DOHH2 (cell line): ENCODE data around the gene PPIAL4G.
"Not testable (repeated sequence)": the region's sequence is repeated elsewhere in the genome, so short reads cannot be mapped to it uniquely, and the experiment has no call there.

ENCODE experiments used
- CTCF ChIP-seq: fragments of 200-600 bp; sonication (generic); IDR thresholded peaks from one replicate; pipeline ENCODE4 v1.5.1; 2014; ENCODE audit warnings: antibody characterized with exemption, mild to moderate bottlenecking, low read depth, low read length; ENCODE audit not compliant: poor library complexity, severe bottlenecking
- EZH2phosphoT487 ChIP-seq: fragments of 200-600 bp; sonication (generic); IDR thresholded peaks from 2 replicates; pipeline ENCODE4 v1.6.1; 2017; ENCODE audit warnings: borderline replicate concordance, mild to moderate bottlenecking, antibody characterized with exemption, low read length, moderate library complexity, mixed read lengths

GRCh38 chr1:148523205-148524144, 40.4 kb upstream of the PPIAL4G start:
- not testable (repeated sequence) for TF ChIP-seq CTCF, EZH2phosphoT487
